H1 (cell line): ENCODE measurements around the gene TMCC1. TPM values are rescaled to one million over a fixed set of nuclear protein-coding genes. Genes with fewer than 3 reads are reported as not detected.

Experiments
- CTCF ChIA-PET: fragments of 300-600 bp; sonication (Branson Sonifier 250); formaldehyde crosslinking; loops from one replicate; lab custom pipeline; 2021; ENCODE audit not compliant: partially characterized antibody; lab: Charles Lee
- POLR2A ChIA-PET: fragments of 300-600 bp; sonication (Branson Sonifier 250); formaldehyde crosslinking; loops from one replicate; lab custom pipeline; 2021; ENCODE audit warnings: inconsistent platforms; ENCODE audit not compliant: partially characterized antibody; lab: Charles Lee
- DNase-seq, 2 experiments: peaks; one replicate each; pipeline versions ENCODE4 v3.0.0 to v3.0.0-alpha.2; 2010 to 2022; ENCODE audit warnings: low spot score in 2 of 2, low read depth in 1 of 2, mixed read lengths in 1 of 2
- FAIRE-seq: peaks from 2 replicates; lab custom pipeline; 2011; peaks lifted over from hg19 to GRCh38; lab: Jason Lieb, UNC
- H2AFZ ChIP-seq: 2 replicates; pipeline ENCODE4 v1.8.1; 2012; ENCODE audit warnings: low read length, inconsistent platforms
- H2AK5ac ChIP-seq: 2 replicates; pipeline ENCODE4 v1.6.1; 2013; ENCODE audit warnings: low read depth, low read length
- H2BK120ac ChIP-seq: replicated peaks from 2 replicates; pipeline ENCODE3; 2013; ENCODE audit warnings: low read depth, low read length, inconsistent platforms
- H2BK12ac ChIP-seq: 2 replicates; pipeline ENCODE4 v1.6.1; 2013; ENCODE audit warnings: low read depth, low read length
- H2BK15ac ChIP-seq: 2 replicates; pipeline ENCODE4 v1.6.1; 2013; ENCODE audit warnings: low read length
- H2BK20ac ChIP-seq: 2 replicates; pipeline ENCODE4 v1.6.1; 2013; ENCODE audit warnings: low read length
- H2BK5ac ChIP-seq: 2 replicates; pipeline ENCODE4 v1.6.1; 2013; ENCODE audit warnings: low read depth, low read length
- H3K14ac ChIP-seq: 2 replicates; pipeline ENCODE4 v1.6.1; 2013; ENCODE audit warnings: inconsistent platforms; ENCODE audit not compliant: insufficient read length
- H3K18ac ChIP-seq: 2 replicates; pipeline ENCODE4 v1.6.1; 2013; ENCODE audit warnings: low read length; ENCODE audit errors: extremely low read depth
- H3K23ac ChIP-seq: 2 replicates; pipeline ENCODE4 v1.6.1; 2013; ENCODE audit warnings: inconsistent platforms; ENCODE audit not compliant: insufficient read length
- H3K23me2 ChIP-seq: 2 replicates; pipeline ENCODE4 v1.6.1; 2013; ENCODE audit warnings: low read depth, low read length
- H3K27ac ChIP-seq: 2 replicates; pipeline ENCODE4 v1.6.1; 2011; ENCODE audit warnings: low read depth, low read length, inconsistent platforms
- H3K27me3 ChIP-seq, 4 experiments: replicated peaks in 1 of 4; 1 replicate in 1 of 4; 2 replicates in 3 of 4; pipeline versions ENCODE4 v1.6.1 to v1.8.1; 2011 to 2013; ENCODE audit warnings: low read length in 3 of 4, mild to moderate bottlenecking in 3 of 4, inconsistent platforms in 2 of 4, mixed read lengths in 2 of 4, moderate library complexity in 1 of 4; ENCODE audit not compliant: control insufficient read depth in 3 of 4, insufficient read depth in 3 of 4; ENCODE audit errors: extremely low read depth in 1 of 4
- H3K36me3 ChIP-seq, 4 experiments: 2 replicates each; pipeline versions ENCODE4 v1.6.1 to v1.8.1; 2011 to 2013; ENCODE audit warnings: mild to moderate bottlenecking in 4 of 4, low read length in 3 of 4, moderate library complexity in 2 of 4, control low read depth in 1 of 4, inconsistent platforms in 1 of 4; ENCODE audit not compliant: insufficient read depth in 4 of 4, control insufficient read depth in 2 of 4
- H3K4ac ChIP-seq: replicated peaks from 2 replicates; pipeline ENCODE3; 2013; ENCODE audit warnings: low read length, low read depth, mixed read lengths, inconsistent platforms; ENCODE audit not compliant: insufficient read length
- H3K4me1 ChIP-seq, 4 experiments: replicated peaks in 1 of 4; 1 replicate in 1 of 4; 2 replicates in 3 of 4; pipeline versions ENCODE4 v1.6.1 to v1.8.1; 2011 to 2013; ENCODE audit warnings: low read length in 3 of 4, inconsistent platforms in 2 of 4, mixed read lengths in 1 of 4; ENCODE audit not compliant: insufficient read depth in 4 of 4, control insufficient read depth in 3 of 4
- H3K4me2 ChIP-seq, 2 experiments: 2 replicates each; pipeline versions ENCODE4 v1.6.1 to v1.8.1; 2011 to 2013; ENCODE audit warnings: low read depth in 2 of 2, low read length in 2 of 2, control low read depth in 1 of 2, inconsistent platforms in 1 of 2, mild to moderate bottlenecking in 1 of 2; ENCODE audit not compliant: insufficient read depth in 1 of 2
- H3K4me3 ChIP-seq, 4 experiments: fragments of 200-600, 300-600 bp in 1 of 4; sonication (generic), shearing (Covaris generic), sonication (Bioruptor Twin) in 1 of 4; 2 replicates each; pipeline versions ENCODE4 v1.5.1 to v1.8.1; 2011 to 2016; ENCODE audit warnings: low read length in 4 of 4, low read depth in 3 of 4, control low read depth in 2 of 4, inconsistent platforms in 2 of 4, mild to moderate bottlenecking in 2 of 4, mixed read lengths in 1 of 4, moderate library complexity in 1 of 4; ENCODE audit not compliant: insufficient read depth in 2 of 4; ENCODE audit errors: extremely low read depth in 1 of 4
- H3K56ac ChIP-seq: replicated peaks from 2 replicates; pipeline ENCODE3; 2013; ENCODE audit warnings: low read depth, mild to moderate bottlenecking, mixed read lengths, low read length, inconsistent platforms; ENCODE audit not compliant: insufficient read length
- H3K79me1 ChIP-seq: 2 replicates; pipeline ENCODE4 v1.6.1; 2013; ENCODE audit warnings: low read depth, low read length, control low read depth
- H3K79me2 ChIP-seq, 2 experiments: 2 replicates each; pipeline versions ENCODE4 v1.6.1 to v1.8.1; 2012 to 2013; ENCODE audit warnings: low read length in 2 of 2, mild to moderate bottlenecking in 2 of 2, inconsistent platforms in 1 of 2; ENCODE audit not compliant: insufficient read depth in 2 of 2, control insufficient read depth in 1 of 2
- H3K9ac ChIP-seq, 4 experiments: replicated peaks in 1 of 4; 1 replicate in 1 of 4; 2 replicates in 3 of 4; pipeline versions ENCODE4 v1.6.1 to v1.8.1; 2011 to 2013; ENCODE audit warnings: low read depth in 3 of 4, low read length in 3 of 4, control low read depth in 2 of 4, mild to moderate bottlenecking in 2 of 4, moderate library complexity in 2 of 4, inconsistent platforms in 1 of 4; ENCODE audit errors: extremely low read depth in 1 of 4
- H3K9me3 ChIP-seq, 2 experiments: 2 replicates each; pipeline versions ENCODE4 v1.6.1 to v1.8.1; 2012 to 2013; ENCODE audit warnings: mild to moderate bottlenecking in 2 of 2, moderate library complexity in 2 of 2, control low read depth in 1 of 2, inconsistent platforms in 1 of 2, low read depth in 1 of 2, low read length in 1 of 2, mixed read lengths in 1 of 2; ENCODE audit not compliant: insufficient read depth in 2 of 2
- H4K20me1 ChIP-seq, 2 experiments: replicated peaks in 1 of 2; 2 replicates each; pipeline versions ENCODE3 to v1.8.1; 2011 to 2013; ENCODE audit warnings: inconsistent platforms in 2 of 2, low read length in 2 of 2, mild to moderate bottlenecking in 1 of 2; ENCODE audit not compliant: insufficient read depth in 2 of 2, control insufficient read depth in 1 of 2
- H4K5ac ChIP-seq: 2 replicates; pipeline ENCODE4 v1.6.1; 2013; ENCODE audit warnings: low read length, low read depth, mixed read lengths, inconsistent platforms; ENCODE audit not compliant: insufficient read length
- H4K8ac ChIP-seq: 2 replicates; pipeline ENCODE4 v1.8.0; 2013; ENCODE audit warnings: mild to moderate bottlenecking, moderate library complexity, low read length, inconsistent platforms; ENCODE audit not compliant: insufficient read depth; ENCODE audit errors: extremely low read depth
- H4K91ac ChIP-seq: replicated peaks from 2 replicates; pipeline ENCODE3; 2013; ENCODE audit warnings: low read length, mixed read lengths, inconsistent platforms; ENCODE audit not compliant: insufficient read length
- ASH2L ChIP-seq: fragments of 200-600, 300-600 bp; sonication (generic); IDR thresholded peaks from one replicate; pipeline ENCODE4 v1.7.1; 2017; ENCODE audit warnings: low read length
- BACH1 ChIP-seq: IDR thresholded peaks from 2 replicates; pipeline ENCODE4 v1.6.1; 2012; ENCODE audit warnings: low read length, improper control_type of control experiment
- GTF2F1 ChIP-seq: IDR thresholded peaks from 2 replicates; pipeline ENCODE4 v1.6.1; 2012; ENCODE audit warnings: low read depth, low read length, improper control_type of control experiment, borderline replicate concordance
- PHF8 ChIP-seq: fragments of 200-600 bp; sonication (generic); conservative IDR thresholded peaks from 2 replicates; pipeline ENCODE4 v1.7.1; 2012; ENCODE audit warnings: low read depth, mild to moderate bottlenecking, inconsistent platforms, low read length, moderate library complexity
- POLR2A ChIP-seq, 2 experiments: IDR thresholded peaks; 1 replicate in 1 of 2; 2 replicates in 1 of 2; pipeline ENCODE4 v1.6.1; 2011; ENCODE audit warnings: low read depth in 2 of 2, low read length in 2 of 2, mild to moderate bottlenecking in 2 of 2; ENCODE audit errors: control extremely low read depth in 1 of 2
- RFX5 ChIP-seq: IDR thresholded peaks from 2 replicates; pipeline ENCODE4 v1.6.1; 2011; ENCODE audit warnings: low read depth, low read length, improper control_type of control experiment, borderline replicate concordance
- SP2 ChIP-seq: IDR thresholded peaks from 2 replicates; pipeline ENCODE4 v1.6.1; 2012; ENCODE audit warnings: mild to moderate bottlenecking, low read length, inconsistent platforms
- TEAD4 ChIP-seq: IDR thresholded peaks from 2 replicates; pipeline ENCODE4 v1.6.1; 2012; ENCODE audit warnings: low read depth, low read length, inconsistent platforms, mixed read lengths
- WGBS, 2 experiments: shearing (Covaris generic) in 1 of 2; methylation state at CpG; one replicate each; pipeline versions ENCODE4 v1.1.6 to v1.1.7; 2013 to 2015; ENCODE audit warnings: low lambda C conversion rate in 2 of 2, mixed read lengths in 2 of 2, inconsistent platforms in 1 of 2, low coverage in 1 of 2, missing lambda C conversion rate in 1 of 2; ENCODE audit not compliant: insufficient replicate concordance in 2 of 2, insufficient coverage in 1 of 2, insufficient read length in 1 of 2; ENCODE audit errors: extremely low coverage in 1 of 2, missing lambda C conversion rate in 1 of 2; 5-methylcytosine and 5-hydroxymethylcytosine counted together
- polyA plus RNA-seq, 7 experiments: library from polyadenylated mRNA; depleted of rRNA in 3 of 7; stranded (reverse) in 5 of 7; unstranded in 2 of 7; fragments of >200 nt in 5 of 7; fragments of 200-250 nt in 2 of 7; gene quantifications; 1 replicate in 5 of 7; 2 replicates in 1 of 7; 4 replicates in 1 of 7; pipeline versions ENCODE4 v1.2.1 to v1.2.3, GENCODE V29; 2011 to 2013; ENCODE audit warnings: missing spikeins in 2 of 7, mixed read lengths in 2 of 7
- total RNA-seq: library from RNA; stranded (reverse); fragmentation: NEBNext Ultra II Directional; extraction: Animal tissue kit (Norgen Biotek cat#: 25700); gene quantifications from 2 replicates; pipeline ENCODE4 v1.2.1, GENCODE V29; 2021
- TF ChIP-seq, protein P1 (sequence below): IDR thresholded peaks from 2 replicates; pipeline ENCODE4 v1.6.1; 2012; ENCODE audit warnings: inconsistent platforms

Gene TMCC1
- total and polyA plus RNA-seq, 2 of the 8 experiments (the other 6 are each of a cell fraction or from before 2014, with no cell fraction given), result 10.4 to 27.1 TPM

DNA sequence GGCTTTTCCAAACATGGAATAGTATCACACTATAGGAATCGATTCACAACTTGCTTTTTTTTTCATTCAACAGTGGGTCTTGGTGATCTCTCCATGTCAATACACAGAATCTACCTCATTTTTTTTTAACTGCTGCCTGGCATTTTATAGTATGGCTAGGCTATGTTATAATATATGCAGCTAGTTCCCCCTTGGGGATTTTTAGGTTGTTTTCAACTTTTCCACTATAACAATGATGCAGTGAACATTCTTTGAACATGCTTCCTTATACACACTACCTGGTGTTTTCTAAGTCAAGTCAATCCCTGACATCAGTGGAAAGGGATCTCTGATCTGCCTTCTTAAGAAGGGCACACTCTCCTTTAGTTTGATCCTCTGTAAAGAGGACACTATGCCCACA is 240.5 kb downstream of the TMCC1 start:
- ChIA-PET POLR2A (no interaction called here), CTCF (interaction anchor here (0.6 to 2.8 kb wide), 8 partner anchors 11 to 285 kb away, joined by 3 to 9 read pairs (median 3); no protein-coding TSS in a partner anchor)
- no peaks in the 10 kb centered on the region for H3K79me2 ChIP-seq
- 86% methylated on average over 1 of the region's 1 CpG; no CpG with 5 or more reads in 1 of the 2 experiments for WGBS, 2 experiments
- FAIRE-seq (no peak), DNase-seq (no peak)
- no peaks in the 10 kb centered on the region for H3K23me2 ChIP-seq
- H4K20me1 ChIP-seq, result no peaks in the 10 kb centered on the region
- H3K4ac ChIP-seq, result no peak overlapping the region
- no peak overlapping the region for H3K4me3 ChIP-seq
- no peak overlapping the region for H3K4me2 ChIP-seq
- H2BK12ac ChIP-seq, result no peak overlapping the region
- no peaks in the 10 kb centered on the region for H3K27me3 ChIP-seq
- H3K9me3 ChIP-seq, result no peaks in the 10 kb centered on the region
- H3K4me1 ChIP-seq, result peaks cover 0 to 7% (median 2%) of the 10 kb centered on the region in 4 experiments; a peak in 3 of 7 replicates
- no peak overlapping the region for H3K14ac ChIP-seq
- H4K8ac ChIP-seq, result no peak overlapping the region
- no peaks in the 10 kb centered on the region; the same call in 1 of the 2 replicates for H3K79me1 ChIP-seq
- H3K23ac ChIP-seq, result no peak overlapping the region
- H2BK5ac ChIP-seq, result no peak overlapping the region
- no peak overlapping the region for H2BK15ac ChIP-seq
- H2BK120ac ChIP-seq, result no peak overlapping the region
- no peak overlapping the region for H3K18ac ChIP-seq
- no peak overlapping the region for H3K56ac ChIP-seq
- H3K36me3 ChIP-seq, result peaks cover 0 to 7% (median 2%) of the 10 kb centered on the region in 4 experiments; a peak in 2 of 8 replicates
- no peak overlapping the region for H4K5ac ChIP-seq
- H3K27ac ChIP-seq, result no peak overlapping the region
- no peak overlapping the region for H3K9ac ChIP-seq
- H2AK5ac ChIP-seq, result no peak overlapping the region
- no peak overlapping the region for H2BK20ac ChIP-seq
- H4K91ac ChIP-seq, result no peak overlapping the region
- no peak overlapping the region for H2AFZ ChIP-seq
- TF ChIP-seq SP2 (no peak), RFX5 (no peak), BACH1 (no peak), GTF2F1 (no peak), TEAD4 (no peak), ASH2L (no peak), PHF8 (no peak), POLR2A (IDR thresholded peaks at IDR 0.05; ENCODE audit: control extremely low read depth in 1 of 2, low read depth in 2 of 2, low read length in 2 of 2) (no peak)
- TF ChIP-seq, protein P1, sequence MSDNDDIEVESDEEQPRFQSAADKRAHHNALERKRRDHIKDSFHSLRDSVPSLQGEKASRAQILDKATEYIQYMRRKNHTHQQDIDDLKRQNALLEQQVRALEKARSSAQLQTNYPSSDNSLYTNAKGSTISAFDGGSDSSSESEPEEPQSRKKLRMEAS, result no peak
